Measurements from ENCODE around the gene ERF.

- TF ChIP-seq CTCF (IDR thresholded peaks at IDR 0.05 in 8 of 11, conservative IDR thresholded peaks at IDR 0.05 in 3 of 11) (no peak), POLR2AphosphoS5 (IDR thresholded peaks at IDR 0.05) (no peak)
Observed at GRCh38 chr19:42275517-42275916, 20.6 kb upstream of the ERF start.

All from spleen (tissue), 7 donors.